Measurements from ENCODE around the gene NR3C2.

Gene NR3C2

GRCh38 chr4:148071009-148071408, 371.2 kb downstream of the NR3C2 start:
- Histone ChIP-seq H4K20me1 (ENCODE audit: low read depth, low read length) (no peaks in the 10 kb centered on the region), H2AFZ (ENCODE audit: low read depth, low read length, severe bottlenecking) (no peak overlapping the region), H3F3A (ENCODE audit: insufficient read depth) (no peaks in the 10 kb centered on the region), H3K4me2 (ENCODE audit: low read depth, low read length, poor library complexity, severe bottlenecking) (no peak overlapping the region), H3K36me3 (ENCODE audit: low read length) (no peaks in the 10 kb centered on the region), H3K27ac (ENCODE audit: low read depth, low read length) (no peak overlapping the region), H3K9me3 (ENCODE audit: insufficient read depth, low read length) (peaks cover 14% of the 10 kb centered on the region), H3K9me2 (replicated peaks; ENCODE audit: insufficient read depth, low read length) (no peaks in the 10 kb centered on the region), H3K27me3 (ENCODE audit: low read length) (no peaks in the 10 kb centered on the region), H3K4me3 (ENCODE audit: insufficient read depth, low read length, poor library complexity, severe bottlenecking) (no peak overlapping the region), H3K9ac (ENCODE audit: low read length) (no peak overlapping the region), H3K79me2 (ENCODE audit: insufficient read depth, low read length) (no peaks in the 10 kb centered on the region)
- TF ChIP-seq EZH2phosphoT487 (conservative IDR thresholded peaks at IDR 0.05; ENCODE audit: low read length) (no peak), CTCF (IDR thresholded peaks at IDR 0.05; ENCODE audit: insufficient read depth, low read length, poor library complexity, severe bottlenecking) (no peak)

- no peak overlapping the region for H3K27ac ChIP-seq (ENCODE audit: low read depth, low read length)
- H3K4me3 ChIP-seq (ENCODE audit: insufficient read depth, low read length, poor library complexity, severe bottlenecking) = no peak overlapping the region
- H3K9me2 ChIP-seq (replicated peaks; ENCODE audit: insufficient read depth, low read length) = no peaks in the 10 kb centered on the region
- H3K36me3 ChIP-seq (ENCODE audit: low read length) = no peaks in the 10 kb centered on the region
- peaks cover 9% of the 10 kb centered on the region for H3K9me3 ChIP-seq (ENCODE audit: insufficient read depth, low read length)
- H3K79me2 ChIP-seq (ENCODE audit: insufficient read depth, low read length) = no peaks in the 10 kb centered on the region
- no peak for TF ChIP-seq CTCF (IDR thresholded peaks at IDR 0.05; ENCODE audit: insufficient read depth, low read length, poor library complexity, severe bottlenecking)
- no peak for TF ChIP-seq EZH2phosphoT487 (conservative IDR thresholded peaks at IDR 0.05; ENCODE audit: low read length)
- H3K27me3 ChIP-seq (ENCODE audit: low read length) = no peaks in the 10 kb centered on the region
- no peaks in the 10 kb centered on the region for H3F3A ChIP-seq (ENCODE audit: insufficient read depth)
- H2AFZ ChIP-seq (ENCODE audit: low read depth, low read length, severe bottlenecking) = no peak overlapping the region
- H4K20me1 ChIP-seq (ENCODE audit: low read depth, low read length) = no peaks in the 10 kb centered on the region
- H3K4me2 ChIP-seq (ENCODE audit: low read depth, low read length, poor library complexity, severe bottlenecking) = no peak overlapping the region
- no peak overlapping the region for H3K9ac ChIP-seq (ENCODE audit: low read length)
These were observed 372.4 kb downstream of the NR3C2 start for GRCh38 chr4:148069895-148070178.

GRCh38 chr4:148069086-148069894, 372.9 kb downstream of the NR3C2 start:
- Histone ChIP-seq H3F3A (ENCODE audit: insufficient read depth) (no peaks in the 10 kb centered on the region), H4K20me1 (ENCODE audit: low read depth, low read length) (no peaks in the 10 kb centered on the region), H3K9me3 (ENCODE audit: insufficient read depth, low read length) (peaks cover 4% of the 10 kb centered on the region; the same call in 1 of the 2 replicates), H3K79me2 (ENCODE audit: insufficient read depth, low read length) (no peaks in the 10 kb centered on the region), H3K4me2 (ENCODE audit: low read depth, low read length, poor library complexity, severe bottlenecking) (no peak overlapping the region), H3K4me3 (ENCODE audit: insufficient read depth, low read length, poor library complexity, severe bottlenecking) (no peak overlapping the region), H3K27me3 (ENCODE audit: low read length) (no peaks in the 10 kb centered on the region), H2AFZ (ENCODE audit: low read depth, low read length, severe bottlenecking) (no peak overlapping the region), H3K36me3 (ENCODE audit: low read length) (no peaks in the 10 kb centered on the region), H3K9ac (ENCODE audit: low read length) (no peak overlapping the region), H3K27ac (ENCODE audit: low read depth, low read length) (no peak overlapping the region), H3K9me2 (replicated peaks; ENCODE audit: insufficient read depth, low read length) (no peaks in the 10 kb centered on the region)
- TF ChIP-seq EZH2phosphoT487 (conservative IDR thresholded peaks at IDR 0.05; ENCODE audit: low read length) (no peak), CTCF (IDR thresholded peaks at IDR 0.05; ENCODE audit: insufficient read depth, low read length, poor library complexity, severe bottlenecking) (no peak)
